ENCODE data around the gene CYBA. TPM values are rescaled to one million over a fixed set of nuclear protein-coding genes. Genes with fewer than 3 reads are reported as not detected.

The CYBA gene
- total and polyA plus RNA-seq, 9 of the 15 experiments (the other 6 are each of a cell fraction or from before 2014, with no cell fraction given): 0.34 to 683 (median 93.0) TPM

DNA sequence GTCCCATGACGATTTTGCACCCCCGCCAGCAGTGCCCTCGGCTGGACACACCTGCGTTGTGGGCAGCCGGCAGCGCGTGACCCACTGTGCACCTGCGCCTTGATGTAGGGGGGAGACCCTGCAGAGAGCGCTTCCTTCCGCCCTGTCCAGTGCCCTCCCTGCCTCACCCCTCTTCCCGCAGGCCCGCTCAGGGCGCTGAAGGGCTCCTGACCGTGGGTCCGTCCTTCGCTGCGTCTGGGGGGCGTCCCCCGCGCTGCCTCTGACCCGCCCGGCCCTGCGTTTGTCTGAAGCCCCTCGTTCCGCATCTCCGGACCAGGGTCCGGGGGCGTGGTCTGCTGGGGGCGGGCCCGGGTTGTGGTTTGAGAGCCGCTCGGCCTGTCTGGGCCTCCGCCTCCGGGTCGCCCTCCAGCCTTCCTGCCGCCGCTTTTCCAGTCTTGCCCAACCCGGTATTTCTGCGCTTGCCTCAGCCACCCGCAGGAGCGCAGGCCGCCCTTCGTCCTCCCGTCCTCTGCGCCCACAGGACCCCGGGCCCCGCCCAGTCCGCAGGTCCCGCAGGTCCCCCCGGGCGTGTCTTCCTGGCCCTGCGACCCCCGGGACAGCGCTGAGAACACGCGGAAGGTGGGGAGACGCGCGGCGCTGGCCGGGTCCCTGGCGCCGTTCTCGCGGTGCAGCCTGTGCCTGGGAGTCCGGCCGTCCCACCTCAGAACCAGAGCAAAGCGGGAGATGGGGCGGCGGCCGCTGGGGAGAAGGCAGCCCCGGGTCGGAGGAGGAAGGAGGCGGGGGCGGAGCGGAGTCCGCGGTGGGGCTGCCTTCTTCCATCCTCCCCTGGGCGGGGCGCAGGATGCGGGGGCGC lies 16.5 kb downstream of the CYBA start (continued):
- TF ChIP-seq, protein P1, sequence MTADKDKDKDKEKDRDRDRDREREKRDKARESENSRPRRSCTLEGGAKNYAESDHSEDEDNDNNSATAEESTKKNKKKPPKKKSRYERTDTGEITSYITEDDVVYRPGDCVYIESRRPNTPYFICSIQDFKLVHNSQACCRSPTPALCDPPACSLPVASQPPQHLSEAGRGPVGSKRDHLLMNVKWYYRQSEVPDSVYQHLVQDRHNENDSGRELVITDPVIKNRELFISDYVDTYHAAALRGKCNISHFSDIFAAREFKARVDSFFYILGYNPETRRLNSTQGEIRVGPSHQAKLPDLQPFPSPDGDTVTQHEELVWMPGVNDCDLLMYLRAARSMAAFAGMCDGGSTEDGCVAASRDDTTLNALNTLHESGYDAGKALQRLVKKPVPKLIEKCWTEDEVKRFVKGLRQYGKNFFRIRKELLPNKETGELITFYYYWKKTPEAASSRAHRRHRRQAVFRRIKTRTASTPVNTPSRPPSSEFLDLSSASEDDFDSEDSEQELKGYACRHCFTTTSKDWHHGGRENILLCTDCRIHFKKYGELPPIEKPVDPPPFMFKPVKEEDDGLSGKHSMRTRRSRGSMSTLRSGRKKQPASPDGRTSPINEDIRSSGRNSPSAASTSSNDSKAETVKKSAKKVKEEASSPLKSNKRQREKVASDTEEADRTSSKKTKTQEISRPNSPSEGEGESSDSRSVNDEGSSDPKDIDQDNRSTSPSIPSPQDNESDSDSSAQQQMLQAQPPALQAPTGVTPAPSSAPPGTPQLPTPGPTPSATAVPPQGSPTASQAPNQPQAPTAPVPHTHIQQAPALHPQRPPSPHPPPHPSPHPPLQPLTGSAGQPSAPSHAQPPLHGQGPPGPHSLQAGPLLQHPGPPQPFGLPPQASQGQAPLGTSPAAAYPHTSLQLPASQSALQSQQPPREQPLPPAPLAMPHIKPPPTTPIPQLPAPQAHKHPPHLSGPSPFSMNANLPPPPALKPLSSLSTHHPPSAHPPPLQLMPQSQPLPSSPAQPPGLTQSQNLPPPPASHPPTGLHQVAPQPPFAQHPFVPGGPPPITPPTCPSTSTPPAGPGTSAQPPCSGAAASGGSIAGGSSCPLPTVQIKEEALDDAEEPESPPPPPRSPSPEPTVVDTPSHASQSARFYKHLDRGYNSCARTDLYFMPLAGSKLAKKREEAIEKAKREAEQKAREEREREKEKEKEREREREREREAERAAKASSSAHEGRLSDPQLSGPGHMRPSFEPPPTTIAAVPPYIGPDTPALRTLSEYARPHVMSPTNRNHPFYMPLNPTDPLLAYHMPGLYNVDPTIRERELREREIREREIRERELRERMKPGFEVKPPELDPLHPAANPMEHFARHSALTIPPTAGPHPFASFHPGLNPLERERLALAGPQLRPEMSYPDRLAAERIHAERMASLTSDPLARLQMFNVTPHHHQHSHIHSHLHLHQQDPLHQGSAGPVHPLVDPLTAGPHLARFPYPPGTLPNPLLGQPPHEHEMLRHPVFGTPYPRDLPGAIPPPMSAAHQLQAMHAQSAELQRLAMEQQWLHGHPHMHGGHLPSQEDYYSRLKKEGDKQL (CRISPR knock-in tag; IDR thresholded peaks at IDR 0.05; ENCODE audit: borderline replicate concordance): peak; percentile 94; the same call in 1 of the 2 replicates
- TF ChIP-seq, protein P2, sequence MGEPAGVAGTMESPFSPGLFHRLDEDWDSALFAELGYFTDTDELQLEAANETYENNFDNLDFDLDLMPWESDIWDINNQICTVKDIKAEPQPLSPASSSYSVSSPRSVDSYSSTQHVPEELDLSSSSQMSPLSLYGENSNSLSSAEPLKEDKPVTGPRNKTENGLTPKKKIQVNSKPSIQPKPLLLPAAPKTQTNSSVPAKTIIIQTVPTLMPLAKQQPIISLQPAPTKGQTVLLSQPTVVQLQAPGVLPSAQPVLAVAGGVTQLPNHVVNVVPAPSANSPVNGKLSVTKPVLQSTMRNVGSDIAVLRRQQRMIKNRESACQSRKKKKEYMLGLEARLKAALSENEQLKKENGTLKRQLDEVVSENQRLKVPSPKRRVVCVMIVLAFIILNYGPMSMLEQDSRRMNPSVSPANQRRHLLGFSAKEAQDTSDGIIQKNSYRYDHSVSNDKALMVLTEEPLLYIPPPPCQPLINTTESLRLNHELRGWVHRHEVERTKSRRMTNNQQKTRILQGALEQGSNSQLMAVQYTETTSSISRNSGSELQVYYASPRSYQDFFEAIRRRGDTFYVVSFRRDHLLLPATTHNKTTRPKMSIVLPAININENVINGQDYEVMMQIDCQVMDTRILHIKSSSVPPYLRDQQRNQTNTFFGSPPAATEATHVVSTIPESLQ (CRISPR knock-in tag; IDR thresholded peaks at IDR 0.05): peak; percentile 59; the same call in 1 of the 2 replicates
- TF ChIP-seq HNRNPLL (IDR thresholded peaks at IDR 0.05; ENCODE audit: low read depth, low read length, poor library complexity, severe bottlenecking): no peak
- peak; percentile 3; the same call in 1 of the 2 replicates for TF ChIP-seq JUN (IDR thresholded peaks at IDR 0.05; ENCODE audit: borderline replicate concordance, low read depth, low read length)
- no peak for TF ChIP-seq JUN (CRISPR knock-in tag; IDR thresholded peaks at IDR 0.05; ENCODE audit: borderline replicate concordance)
- peak; percentile 86 for TF ChIP-seq U2AF1 (optimal IDR thresholded peaks at IDR 0.05; ENCODE audit: low read depth, low read length)
- TF ChIP-seq GABPB1 (CRISPR knock-in tag; IDR thresholded peaks at IDR 0.05): peak; percentile 52
- no peak for TF ChIP-seq CBX2 (IDR thresholded peaks at IDR 0.05; ENCODE audit: insufficient read depth, low read length, poor library complexity, severe bottlenecking)
- no peak for TF ChIP-seq TEAD4 (IDR thresholded peaks at IDR 0.05; ENCODE audit: low read length)
- TF ChIP-seq TEAD4 (CRISPR knock-in tag; IDR thresholded peaks at IDR 0.05; ENCODE audit: borderline replicate concordance): peak; percentile 46; the same call in 1 of the 2 replicates
- 0 out of 2 replicates have a peak, but pooled peaks have one; percentile 23 for TF ChIP-seq CXXC5 (CRISPR knock-in tag; IDR thresholded peaks at IDR 0.05)
- TF ChIP-seq SP1 (CRISPR knock-in tag; IDR thresholded peaks at IDR 0.05): peak; percentile 66
- TF ChIP-seq ZNF263 (CRISPR knock-in tag; IDR thresholded peaks at IDR 0.05; ENCODE audit: borderline replicate concordance): peak; percentile 69; the same call in 1 of the 2 replicates
- TF ChIP-seq CTBP1 (IDR thresholded peaks at IDR 0.05; ENCODE audit: borderline replicate concordance): peak; percentile 64; the same call in 1 of the 2 replicates
- TF ChIP-seq CEBPG (CRISPR knock-in tag; IDR thresholded peaks at IDR 0.05): peak; percentile 87
- peak; percentile 11 to 64; a peak in 1 of 4 replicates for TF ChIP-seq CEBPG (tag; conservative IDR thresholded peaks at IDR 0.05 in 1 of 2, IDR thresholded peaks at IDR 0.05 in 1 of 2)
- no peak for TF ChIP-seq MECOM (CRISPR knock-in tag; IDR thresholded peaks at IDR 0.05)
- TF ChIP-seq, protein P3, sequence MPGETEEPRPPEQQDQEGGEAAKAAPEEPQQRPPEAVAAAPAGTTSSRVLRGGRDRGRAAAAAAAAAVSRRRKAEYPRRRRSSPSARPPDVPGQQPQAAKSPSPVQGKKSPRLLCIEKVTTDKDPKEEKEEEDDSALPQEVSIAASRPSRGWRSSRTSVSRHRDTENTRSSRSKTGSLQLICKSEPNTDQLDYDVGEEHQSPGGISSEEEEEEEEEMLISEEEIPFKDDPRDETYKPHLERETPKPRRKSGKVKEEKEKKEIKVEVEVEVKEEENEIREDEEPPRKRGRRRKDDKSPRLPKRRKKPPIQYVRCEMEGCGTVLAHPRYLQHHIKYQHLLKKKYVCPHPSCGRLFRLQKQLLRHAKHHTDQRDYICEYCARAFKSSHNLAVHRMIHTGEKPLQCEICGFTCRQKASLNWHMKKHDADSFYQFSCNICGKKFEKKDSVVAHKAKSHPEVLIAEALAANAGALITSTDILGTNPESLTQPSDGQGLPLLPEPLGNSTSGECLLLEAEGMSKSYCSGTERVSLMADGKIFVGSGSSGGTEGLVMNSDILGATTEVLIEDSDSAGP (CRISPR knock-in tag; IDR thresholded peaks at IDR 0.05): no peak
